ENCODE data around the gene RARRES1.
"Not testable (repeated sequence)": the region's sequence is repeated elsewhere in the genome, so short reads cannot be mapped to it uniquely, and the experiment has no call there.

RARRES1 gene

GRCh38 chr3:158731486-158731885 lies 771 bp downstream of the RARRES1 start:
- no peak for DNase-seq

DNA sequence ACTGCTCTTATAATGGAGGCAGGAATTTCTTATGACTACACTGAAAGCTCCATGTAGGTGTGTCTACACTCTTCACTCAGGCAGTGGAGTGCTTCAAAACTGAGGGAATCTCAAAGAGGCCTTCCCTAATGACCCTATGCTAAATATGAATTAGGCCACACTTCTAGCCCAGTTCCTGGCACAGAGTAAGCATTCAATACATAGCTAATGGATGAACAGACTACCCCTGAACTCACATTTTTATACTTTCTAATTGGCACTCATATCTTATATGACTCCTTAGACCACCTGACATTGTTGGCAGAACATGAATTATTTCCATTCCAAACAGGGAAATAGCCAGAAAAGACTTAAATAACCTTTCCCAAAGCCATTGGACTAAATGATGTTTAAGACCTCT lies 3.4 kb downstream of the RARRES1 start:
- DNase-seq, result no peak

GRCh38 chr3:158728061-158728377 lies 4.2 kb downstream of the RARRES1 start:
- no peak for DNase-seq

GRCh38 chr3:158727206-158728060 lies 4.8 kb downstream of the RARRES1 start:
- peak; percentile 93 for DNase-seq

DNA sequence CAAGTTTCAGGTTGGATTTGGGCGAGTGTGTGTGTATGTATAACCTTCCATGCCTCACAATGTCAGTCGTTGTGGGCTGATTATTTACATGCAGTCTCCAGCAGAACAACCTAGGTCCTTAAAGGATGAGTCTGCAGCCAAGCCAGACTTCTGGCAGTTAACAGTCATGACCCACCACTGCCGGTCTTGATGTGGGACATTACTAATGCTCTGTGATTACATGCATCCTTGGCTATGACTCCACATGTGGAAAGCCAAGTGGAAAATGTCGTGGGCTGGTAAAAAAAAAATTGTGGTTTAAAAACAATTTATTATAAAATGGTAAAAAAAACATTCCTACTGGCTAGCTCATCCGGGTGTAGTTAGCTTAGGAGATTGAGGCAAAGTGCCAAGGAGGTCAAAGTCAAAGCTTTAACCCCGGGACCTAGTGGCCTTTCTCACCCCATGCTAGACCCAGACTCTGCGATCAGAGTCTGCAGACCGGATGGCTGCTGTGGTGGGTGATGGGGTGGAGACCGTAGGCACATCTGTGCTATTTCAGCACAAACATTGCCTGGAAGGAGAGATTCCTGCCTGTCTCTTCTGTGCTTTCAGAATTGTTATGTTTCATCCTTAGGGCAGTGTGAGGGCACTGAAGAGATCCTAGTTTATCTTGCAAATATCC lies 6.8 kb downstream of the RARRES1 start:
- no peak for DNase-seq

DNA sequence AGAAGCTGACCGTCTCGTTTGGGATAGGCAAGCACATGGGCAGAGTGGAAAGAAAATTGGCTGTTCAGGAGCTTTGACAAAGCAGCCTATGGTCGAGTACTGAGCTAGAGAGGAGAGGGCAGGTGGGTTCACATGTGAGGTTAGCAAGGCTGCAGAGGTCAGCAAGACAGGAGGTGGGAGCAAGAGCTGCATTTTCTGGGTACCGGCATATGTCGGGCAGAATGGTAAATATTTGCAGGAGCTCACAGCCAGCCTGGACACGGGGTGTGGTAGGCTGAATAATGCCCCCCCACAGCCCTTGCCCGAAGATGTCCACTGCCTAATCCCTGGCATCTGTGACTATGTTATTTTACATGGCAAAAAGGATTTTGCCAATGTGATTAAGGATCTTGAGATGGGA lies 8.3 kb downstream of the RARRES1 start:
- no peak for DNase-seq

GRCh38 chr3:158722108-158722507 lies 10.1 kb downstream of the RARRES1 start:
- no peak for DNase-seq

GRCh38 chr3:158718490-158719170 lies 13.6 kb downstream of the RARRES1 start:
- no peak for DNase-seq

GRCh38 chr3:158717576-158717975 lies 14.7 kb downstream of the RARRES1 start:
- no peak for DNase-seq

GRCh38 chr3:158713094-158713499 lies 19.2 kb downstream of the RARRES1 start:
- peak; percentile 94 for DNase-seq

DNA sequence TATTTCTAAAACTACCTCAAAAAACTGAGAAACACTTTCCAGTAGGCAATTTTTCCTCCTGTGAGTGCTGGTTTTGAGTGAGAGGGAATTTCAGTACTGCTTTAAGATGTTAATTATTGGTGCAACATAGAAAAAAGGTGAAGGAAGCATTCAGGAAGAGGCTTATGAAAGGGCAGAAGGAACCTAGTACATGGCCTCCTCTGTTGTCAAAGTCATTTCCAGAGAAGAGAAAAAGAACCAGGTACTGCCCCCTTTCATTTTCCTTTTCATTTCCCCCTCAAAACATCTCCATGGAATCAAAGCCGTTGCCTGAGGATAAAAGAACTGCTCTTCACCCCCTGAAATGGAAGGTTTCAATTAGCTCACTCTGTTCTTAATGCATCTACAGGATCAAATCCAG lies 19.8 kb downstream of the RARRES1 start:
- no peak for DNase-seq

DNA sequence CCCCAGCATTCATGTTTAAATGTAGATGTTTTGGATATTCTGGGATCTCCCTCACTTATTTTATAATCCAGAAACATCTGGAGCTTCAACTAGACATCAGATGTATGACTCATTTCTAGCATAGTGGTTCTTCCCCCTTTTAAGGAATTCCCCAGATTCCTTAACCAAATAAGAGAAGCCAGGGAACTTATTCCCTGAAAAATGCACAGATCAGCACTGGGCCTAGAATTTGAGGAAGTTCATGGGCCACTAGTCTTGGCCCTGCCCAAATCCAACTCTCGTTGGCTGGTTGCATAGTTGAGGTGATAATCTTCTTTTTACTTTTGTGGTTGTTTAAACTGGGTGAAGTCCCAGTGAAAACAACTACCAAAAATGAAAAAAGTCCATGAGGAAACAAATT lies 20.4 kb downstream of the RARRES1 start:
- DNase-seq, result no peak

DNA sequence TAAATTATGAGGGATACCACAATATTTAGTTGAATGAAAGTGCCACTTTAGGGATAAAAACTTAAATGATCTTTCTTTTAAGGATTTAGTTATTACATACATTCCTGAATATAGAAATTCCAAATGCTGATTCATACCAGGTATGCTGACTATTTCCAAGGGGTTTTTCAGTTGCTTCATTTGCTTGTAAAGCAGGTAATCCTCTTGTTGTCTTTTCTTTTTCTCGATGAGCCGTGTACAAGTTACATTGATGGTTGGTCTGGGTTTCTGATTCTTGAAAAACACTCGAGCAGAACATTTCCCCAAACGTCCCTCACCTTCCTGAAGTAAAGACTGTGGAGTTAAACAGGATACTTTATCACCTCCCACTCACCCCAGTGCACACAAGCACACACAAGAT lies 21.7 kb downstream of the RARRES1 start:
- no peak for DNase-seq

DNA sequence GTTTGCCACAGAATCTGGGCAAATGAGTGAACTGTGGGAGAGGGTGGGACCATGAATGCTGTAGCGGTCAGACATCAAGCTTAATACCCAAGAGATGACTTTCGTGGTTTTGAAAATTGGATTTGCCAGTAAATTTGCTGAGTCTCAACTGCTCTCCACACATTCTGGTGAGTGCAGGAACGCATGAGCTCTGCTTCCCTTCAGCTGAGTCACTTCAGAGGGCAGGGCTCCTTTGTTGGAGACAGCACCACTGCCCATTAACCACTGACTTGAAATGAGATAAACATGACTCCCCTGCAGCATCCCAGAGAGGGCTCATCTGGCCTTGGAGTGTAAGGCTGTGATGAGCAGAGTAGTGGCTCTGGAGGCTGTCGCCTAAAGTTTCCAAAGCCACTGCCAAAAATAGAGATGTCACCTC lies 22.6 kb downstream of the RARRES1 start:
- DNase-seq, result peak; percentile 93

DNA sequence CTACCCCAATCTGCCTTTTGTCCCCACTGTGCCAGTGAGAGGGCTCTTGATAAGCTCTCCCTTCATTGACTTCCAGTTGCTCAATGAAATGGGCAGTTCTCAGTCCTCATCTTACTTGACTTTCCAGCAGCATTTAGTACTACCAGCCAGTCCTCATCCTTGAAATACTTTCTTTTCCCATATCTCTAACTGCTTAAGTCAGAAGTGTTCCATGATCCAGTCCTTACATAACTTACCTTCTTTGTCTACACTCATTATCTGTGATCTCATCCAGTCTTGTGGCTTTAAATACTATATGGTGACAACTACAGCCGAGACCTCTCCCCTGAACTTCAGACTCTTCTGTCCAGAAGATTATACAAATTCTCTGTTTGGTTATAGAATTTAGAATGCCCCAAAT lies 28.7 kb downstream of the RARRES1 start:
- DNase-seq, result no peak

DNA sequence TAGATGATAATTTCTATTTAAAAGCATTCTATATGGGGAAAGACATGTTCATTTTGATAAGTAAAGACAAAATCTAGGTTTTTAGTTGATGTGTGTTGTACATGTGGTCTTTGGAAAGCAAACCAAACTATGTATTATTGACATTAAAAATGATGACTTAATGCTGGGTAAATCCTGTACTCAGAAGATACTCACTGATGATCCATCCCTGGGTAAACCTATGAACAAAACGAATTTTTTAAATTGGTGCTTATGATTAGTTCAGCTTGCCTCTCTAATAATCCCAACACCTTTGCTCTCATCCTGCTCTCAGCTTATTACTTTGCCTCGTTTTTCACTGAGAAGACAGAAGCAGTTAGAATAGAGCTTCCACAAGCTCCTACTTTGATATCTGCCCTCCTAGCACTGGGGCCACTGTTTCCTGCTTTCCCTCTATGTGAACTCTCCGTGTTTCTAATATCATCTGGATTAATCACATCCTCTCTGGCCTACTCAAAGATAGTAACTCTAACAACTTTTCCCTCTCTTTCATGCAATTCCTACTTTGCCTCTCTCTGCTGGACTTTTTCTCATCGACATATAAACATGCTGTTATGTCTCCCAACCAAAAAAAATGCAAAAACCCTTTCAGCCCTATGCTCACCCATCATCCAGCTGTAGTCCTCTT lies 29.3 kb downstream of the RARRES1 start:
- DNase-seq, result no peak

DNA sequence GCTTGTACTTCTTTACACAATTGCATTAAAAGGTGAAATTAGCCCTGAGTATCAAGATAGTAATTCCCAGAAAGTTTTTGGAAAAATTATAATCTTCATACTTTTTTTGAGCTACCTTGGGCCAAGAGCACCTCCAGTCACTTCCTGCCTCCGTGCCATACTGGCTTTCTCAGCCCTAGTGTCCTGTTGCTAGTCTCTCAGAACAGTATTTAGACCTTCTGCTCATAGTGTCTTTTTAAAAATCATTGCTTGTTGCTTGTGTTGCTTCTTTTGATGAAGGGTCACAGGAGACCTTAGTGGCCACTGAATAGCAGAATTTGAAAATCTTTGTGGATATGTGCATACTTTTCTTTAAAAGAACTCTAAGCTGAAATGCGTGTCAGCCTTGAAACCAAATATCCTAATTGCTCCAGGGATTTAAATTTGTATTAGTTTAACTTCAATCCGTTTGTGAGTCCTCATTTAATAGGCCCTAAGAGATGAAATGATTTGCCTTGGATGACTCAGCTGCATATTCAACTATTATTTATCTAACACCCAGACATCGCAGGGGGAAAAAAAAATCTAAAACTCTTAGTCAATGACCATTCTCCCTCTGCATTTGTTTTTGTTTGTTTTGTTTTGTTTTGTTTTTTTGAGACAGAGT lies 30.7 kb downstream of the RARRES1 start:
- DNase-seq, result no peak

- peak; percentile 56 for DNase-seq
Observed at GRCh38 chr3:158700559-158700958, 31.7 kb downstream of the RARRES1 start.

- no peak for DNase-seq
Observed at GRCh38 chr3:158696618-158697017, 35.6 kb downstream of the RARRES1 start.

GRCh38 chr3:158693866-158694456 lies 38.3 kb downstream of the RARRES1 start:
- DNase-seq, result not testable (repeated sequence)

DNA sequence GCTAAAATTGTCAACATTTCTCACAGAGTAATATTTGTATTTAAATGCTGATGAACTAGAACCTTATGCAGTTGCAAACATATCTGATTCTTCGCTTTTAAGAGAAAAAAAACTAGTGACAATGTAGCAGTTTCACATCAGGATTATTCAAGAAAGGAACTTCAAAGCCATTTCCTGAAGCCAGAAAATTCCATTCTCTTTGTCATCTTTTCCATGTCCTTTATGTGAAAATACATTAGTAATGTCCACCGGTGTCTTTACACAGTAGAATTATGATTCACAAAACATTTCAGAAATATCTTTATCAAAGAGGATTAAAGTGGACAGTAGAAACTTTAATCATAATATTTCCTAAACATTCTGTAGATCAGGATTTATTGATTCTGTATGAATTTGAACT lies 47.1 kb downstream of the RARRES1 start:
- DNase-seq, result no peak

DNA sequence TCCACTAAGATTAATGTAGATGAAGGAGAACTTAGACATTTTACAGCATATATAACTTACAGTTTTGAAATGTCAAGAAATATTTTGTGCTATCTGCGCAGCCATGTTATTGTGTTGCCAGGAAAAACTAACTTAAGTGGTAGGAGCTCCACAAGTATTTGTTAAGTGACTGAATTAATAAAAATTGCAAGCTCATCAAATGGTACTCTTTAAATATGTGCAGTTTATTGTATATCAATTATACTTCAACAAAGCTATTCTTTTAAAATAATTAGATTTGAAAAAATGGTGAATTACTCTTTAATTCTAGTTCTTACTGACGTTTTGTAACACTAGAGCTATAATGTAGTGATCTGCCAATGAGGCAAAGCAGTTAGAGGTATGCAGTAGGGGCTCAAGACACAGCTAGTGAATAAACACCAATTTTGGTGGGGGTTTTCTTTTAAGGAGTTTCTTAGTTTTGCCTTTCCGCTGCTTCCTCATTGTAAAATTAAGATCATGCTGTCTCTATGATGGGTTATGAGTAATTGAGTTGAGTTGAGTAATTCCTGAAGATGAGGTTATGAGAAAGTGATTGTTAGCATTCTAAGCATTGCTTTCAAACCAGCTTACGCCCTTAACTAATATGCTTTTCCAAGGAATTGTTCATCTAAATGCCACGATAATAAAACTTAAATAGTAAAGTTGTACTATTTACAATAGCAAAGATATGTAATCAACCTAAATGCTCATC lies 48.9 kb downstream of the RARRES1 start:
- DNase-seq, result no peak

All from hematopoietic multipotent progenitor cell treated with erythropoietin and hydrocortisone succinate and interleukin-3 and kit ligand, for 6 days (in vitro differentiated cells).